SW480 (cell line): ENCODE measurements around the gene CIB4.

Experiments used
- DNase-seq: peaks from one replicate; pipeline ENCODE4 v3.0.0-alpha.2; 2016; ENCODE audit warnings: low spot score

CIB4 gene

GRCh38 chr2:26640781-26641564 lies at the start of gene CIB4:
CIB4 (minus strand) TSS chr2:26641366; CDS start chr2:26641314, 52 bp downstream.
- DNase-seq: peak; percentile 47

DNA sequence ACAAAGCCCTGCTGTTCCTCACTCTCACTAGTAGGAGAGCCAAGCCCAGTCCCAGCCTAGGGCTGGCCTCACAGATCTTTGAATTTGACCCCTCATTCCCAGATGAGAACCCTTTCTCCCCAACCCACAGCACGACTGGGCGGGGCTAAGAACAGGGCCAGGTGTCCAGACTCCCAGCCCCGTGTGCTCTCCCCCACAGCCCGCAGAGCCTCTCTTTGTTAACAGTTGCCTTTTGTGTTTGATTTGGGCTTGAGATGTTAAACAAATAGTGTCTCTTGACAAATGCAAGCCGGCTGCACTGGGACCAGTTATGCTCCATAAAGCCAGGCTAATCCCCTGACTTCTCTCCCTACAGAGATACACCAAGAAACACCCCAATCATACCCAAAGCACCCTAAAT lies 46.6 kb upstream of the CIB4 start:
- DNase-seq: no peak

DNA sequence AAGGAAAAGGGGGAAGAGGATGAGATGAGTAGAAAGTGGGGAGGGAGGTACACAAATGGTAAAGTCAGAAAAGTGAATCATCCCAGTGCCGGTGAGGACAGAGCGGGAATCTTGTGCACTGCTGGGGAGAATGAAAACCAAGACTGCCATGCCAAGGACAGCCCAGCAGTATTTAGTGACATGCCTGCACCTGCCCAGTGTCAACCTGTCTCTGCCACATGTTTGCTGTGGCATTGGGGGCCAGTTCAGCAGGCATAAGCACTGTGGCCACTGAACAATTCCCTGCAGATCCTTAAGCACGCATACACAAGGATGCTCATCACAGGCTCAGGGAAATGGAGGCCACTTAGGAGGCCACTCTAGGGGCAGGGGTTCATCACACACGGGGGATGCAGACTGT lies 46.2 kb upstream of the CIB4 start:
- no peak for DNase-seq

DNA sequence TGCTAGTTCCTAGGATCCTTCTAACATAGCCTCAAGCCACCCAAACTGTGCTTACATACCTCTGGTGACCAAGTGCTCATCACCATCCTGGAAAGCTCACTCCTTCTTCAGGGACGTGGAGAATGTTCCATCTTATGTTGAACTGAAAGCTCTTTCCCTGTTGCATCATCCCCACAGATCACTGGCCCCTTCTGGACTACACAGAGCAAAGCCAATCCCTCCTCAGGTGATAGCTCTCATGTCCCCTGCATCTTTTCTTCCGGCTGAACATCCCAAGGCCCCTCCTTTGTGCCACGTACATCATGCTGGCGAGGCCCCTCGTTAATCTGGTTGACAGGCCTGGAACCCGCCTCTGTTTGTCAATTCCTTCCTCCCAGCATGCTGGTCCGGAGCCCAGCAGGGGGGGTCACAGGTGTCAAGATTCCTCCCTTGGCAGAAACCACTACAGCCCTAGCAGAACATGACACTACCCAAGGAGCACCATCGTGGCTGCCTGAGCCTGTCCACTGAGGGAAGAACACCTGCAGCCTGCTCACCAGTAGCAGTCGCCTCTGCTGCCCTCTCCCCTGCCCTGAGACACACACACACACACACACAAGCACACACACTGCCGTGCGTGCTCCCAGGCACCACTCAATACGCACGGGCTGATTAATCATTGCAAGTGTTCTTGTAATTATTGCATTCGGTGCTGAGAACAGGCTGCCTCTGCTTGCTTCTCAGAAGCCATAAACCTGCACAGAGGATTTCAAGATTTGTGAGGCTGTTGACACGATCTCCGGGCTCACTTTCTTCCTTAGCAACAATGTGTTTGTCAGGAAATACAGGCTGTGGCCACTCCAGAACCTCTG lies 45.0 kb upstream of the CIB4 start:
- no peak for DNase-seq

- DNase-seq: no peak
These were observed 44.2 kb upstream of the CIB4 start for GRCh38 chr2:26685341-26685740.

DNA sequence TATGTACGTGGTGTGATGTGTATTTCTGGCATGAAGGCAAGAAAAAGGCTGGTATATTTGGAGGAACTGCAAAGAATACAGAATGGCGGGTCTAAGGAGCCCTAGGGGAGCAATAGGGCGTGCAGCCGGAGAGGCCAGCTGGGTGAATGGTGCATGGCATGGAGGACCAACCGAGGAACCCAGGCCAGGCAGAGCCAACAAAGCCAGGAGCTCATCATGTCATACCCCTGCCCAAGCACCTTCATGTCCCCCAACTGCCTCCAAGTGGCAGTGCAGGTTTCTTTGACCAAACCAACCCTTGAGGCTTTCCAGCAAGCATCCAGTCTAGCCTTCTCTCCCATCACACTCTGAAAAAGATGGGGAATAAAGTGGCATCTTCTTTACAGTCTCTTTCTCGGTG lies 42.4 kb upstream of the CIB4 start:
- DNase-seq: no peak

GRCh38 chr2:26682155-26682554 lies 41.0 kb upstream of the CIB4 start:
- no peak for DNase-seq

DNA sequence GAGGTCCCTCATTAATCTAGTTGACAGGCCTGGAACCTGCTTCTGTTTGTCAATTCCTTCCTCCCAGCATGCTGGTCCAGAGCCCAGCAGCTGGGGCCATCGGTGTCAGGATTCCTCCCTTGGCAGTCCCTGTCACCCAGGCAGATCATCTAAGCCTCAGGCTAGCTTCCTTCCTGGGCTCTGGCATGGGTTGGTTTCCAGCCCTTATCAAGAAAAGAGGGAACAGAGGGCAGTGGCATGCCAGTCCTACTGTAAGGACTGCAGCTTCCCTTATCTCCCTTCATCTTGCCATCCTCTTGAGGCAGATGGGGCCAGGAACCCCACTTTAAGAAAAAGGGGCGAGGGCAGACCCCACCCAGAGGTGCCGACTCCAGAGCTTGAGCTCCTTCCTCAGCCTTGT lies 40.5 kb upstream of the CIB4 start:
- no peak for DNase-seq

- no peak for DNase-seq
These were observed 38.7 kb upstream of the CIB4 start for GRCh38 chr2:26679867-26680266.

DNA sequence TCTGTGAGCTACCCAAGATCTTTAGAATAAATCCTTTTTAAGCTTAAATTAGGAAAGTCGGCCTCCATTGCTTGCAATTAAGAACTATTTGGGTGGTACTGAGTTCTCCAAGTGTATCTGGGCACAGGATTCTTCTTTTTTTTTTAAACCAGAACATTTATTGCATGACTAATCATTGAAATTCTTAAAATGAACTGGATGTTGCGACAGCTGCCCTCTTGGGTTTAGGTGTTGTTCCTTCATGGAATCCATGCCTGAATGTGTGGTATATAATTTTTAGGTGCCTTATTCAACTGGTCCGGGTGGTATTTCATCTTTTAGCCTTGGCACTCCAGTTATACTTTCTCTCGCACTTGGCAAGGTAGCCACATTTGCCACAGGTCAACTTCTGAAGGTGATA lies 36.9 kb upstream of the CIB4 start:
- no peak for DNase-seq

DNA sequence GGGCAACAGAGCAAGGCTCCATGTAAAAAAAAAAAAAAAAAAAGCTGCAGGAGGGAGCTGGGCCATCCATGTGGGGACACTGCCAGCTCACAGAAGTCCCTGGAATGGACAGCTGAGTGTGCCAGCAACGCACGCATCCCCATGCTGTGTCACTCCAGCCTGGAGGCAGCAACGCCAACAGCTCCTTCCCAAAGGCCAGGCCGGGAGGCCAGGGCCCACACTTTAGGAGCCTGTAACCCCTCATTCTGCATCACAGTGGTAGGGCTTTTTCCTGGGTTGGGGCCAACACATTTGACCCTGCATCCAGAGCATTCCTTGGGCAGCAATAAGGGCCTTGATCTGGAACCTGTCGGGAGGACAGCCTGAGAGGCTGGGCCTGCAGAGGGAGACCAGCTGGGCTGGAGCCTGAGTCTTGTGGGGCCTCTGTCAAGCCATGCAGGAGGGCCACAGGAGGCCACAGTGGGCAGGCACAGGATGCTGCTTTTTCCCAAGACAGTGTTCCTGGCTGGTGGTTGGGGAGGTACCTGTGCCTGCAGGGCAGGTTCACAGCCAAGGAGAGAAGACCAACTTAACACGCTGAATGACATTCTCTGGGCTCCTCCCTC lies 34.6 kb upstream of the CIB4 start:
- no peak for DNase-seq

- DNase-seq: no peak
These were observed 33.6 kb upstream of the CIB4 start for GRCh38 chr2:26674771-26675170.

GRCh38 chr2:26674002-26674751 lies 33.0 kb upstream of the CIB4 start:
- no peak for DNase-seq

- no peak for DNase-seq
These were observed 31.7 kb upstream of the CIB4 start for GRCh38 chr2:26672818-26673393.

GRCh38 chr2:26672112-26672817 lies 31.1 kb upstream of the CIB4 start:
- no peak for DNase-seq

- DNase-seq: no peak
These were observed 30.5 kb upstream of the CIB4 start for GRCh38 chr2:26671691-26672090.

DNA sequence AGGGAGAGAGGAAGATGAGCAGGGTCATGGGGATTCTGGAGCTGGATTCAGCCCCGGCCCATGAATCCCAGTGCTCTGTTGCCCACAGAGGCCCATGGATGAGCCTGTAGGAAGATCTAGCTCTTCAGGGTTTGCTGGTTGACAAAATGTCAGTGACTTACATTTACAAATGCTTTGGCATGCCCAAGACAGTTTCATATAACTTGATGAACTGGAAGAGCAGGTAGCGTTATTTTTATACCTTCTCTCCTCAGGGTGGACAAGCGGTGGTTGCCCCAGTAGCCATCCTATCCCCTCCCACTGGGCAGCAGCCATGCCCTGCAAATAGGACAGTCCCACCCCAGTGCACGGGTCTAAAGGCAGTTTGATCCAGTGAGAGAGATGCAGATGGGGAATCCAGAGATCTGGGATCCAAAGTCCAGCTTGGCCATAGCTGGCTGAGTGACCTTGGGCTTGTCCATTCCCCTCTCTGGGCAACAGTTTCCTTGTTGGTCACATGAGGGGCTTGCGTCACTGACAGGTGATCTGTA lies 29.8 kb upstream of the CIB4 start:
- DNase-seq: no peak

DNA sequence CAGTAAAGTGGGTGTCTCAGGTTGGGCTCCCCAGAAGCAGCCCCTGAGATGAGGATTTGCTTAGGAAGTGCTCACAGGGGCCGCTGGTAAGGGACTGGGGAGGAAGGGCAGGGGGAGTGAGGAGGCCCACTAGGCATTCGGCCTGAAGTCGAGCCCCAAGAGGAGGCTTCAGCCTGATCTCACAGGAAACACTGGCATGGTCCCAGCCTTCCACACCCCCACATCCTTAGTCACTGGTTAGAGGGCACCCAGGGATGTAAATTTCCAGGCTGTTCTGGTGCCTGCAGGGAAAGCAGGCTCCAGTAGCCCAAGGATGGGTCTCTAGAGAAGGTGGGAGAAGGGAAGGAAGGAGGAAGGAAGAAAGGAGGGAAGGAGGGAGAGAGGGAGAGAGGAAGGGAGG lies 29.0 kb upstream of the CIB4 start:
- DNase-seq: no peak

DNA sequence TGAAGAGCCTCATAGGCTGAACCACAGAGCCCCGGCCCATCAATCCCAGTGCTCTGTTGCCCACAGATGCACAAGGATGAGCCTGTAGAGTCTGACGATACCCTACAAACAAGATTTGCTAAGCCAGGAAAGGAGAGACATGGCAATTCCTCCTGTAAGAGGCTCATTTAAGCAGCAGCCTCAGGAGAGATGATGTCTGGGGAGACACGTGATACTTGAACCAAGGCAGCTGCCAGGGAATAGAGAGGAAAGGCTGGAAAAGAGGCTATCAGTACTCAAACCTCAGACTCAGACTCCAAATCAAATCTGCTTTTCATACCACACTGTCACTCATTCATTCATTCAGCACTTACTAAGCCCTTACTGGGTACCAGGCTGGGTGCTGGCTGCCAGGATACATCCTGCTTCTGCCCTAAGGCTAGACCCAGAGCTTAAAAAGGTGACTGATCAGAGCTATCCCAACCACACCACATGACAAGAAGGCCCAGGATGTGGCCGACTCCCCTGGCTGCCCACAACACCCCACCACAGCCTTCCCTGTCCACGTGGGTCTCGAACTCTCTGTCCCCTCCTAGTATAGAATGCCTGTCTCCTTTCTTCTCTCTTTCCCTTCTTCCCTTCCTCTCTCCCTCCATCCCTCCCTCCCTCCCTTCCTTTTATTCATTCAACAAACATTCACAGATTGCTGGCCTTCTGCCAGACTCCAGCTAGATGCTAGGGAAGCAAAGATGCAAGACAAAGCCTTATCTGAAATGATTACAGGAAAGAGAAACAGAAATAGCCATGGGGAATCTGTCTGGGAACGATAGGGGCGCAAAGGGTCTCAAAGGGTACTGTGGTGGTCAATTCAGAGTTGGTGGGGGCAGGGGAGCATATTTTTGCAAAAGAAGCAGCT lies 27.9 kb upstream of the CIB4 start:
- DNase-seq: no peak

- no peak for DNase-seq
These were observed 26.9 kb upstream of the CIB4 start for GRCh38 chr2:26668041-26668440.
